ENCODE data around the gene HMG20B.
"Not testable (repeated sequence)": the region's sequence is repeated elsewhere in the genome, so short reads cannot be mapped to it uniquely, and the experiment has no call there.

Gene HMG20B

GRCh38 chr19:3572855-3573161, at the start of gene HMG20B:
HMG20B (plus strand) TSS chr19:3572944; CDS start chr19:3573310, 366 bp downstream.
- DNase-seq (ENCODE audit: low read depth), result no peak

- DNase-seq (ENCODE audit: low read depth), result no peak
Measured at GRCh38 chr19:3523361-3524077, 49.2 kb upstream of the HMG20B start.

- no peak for DNase-seq (ENCODE audit: low read depth)
Measured at GRCh38 chr19:3524078-3524842, 48.5 kb upstream of the HMG20B start.

GRCh38 chr19:3524904-3525451, 47.8 kb upstream of the HMG20B start:
- no peak for DNase-seq (ENCODE audit: low read depth)

- no peak for DNase-seq (ENCODE audit: low read depth)
Measured at GRCh38 chr19:3526507-3527237, 46.1 kb upstream of the HMG20B start.

- DNase-seq (ENCODE audit: low read depth), result no peak
Measured at GRCh38 chr19:3527238-3527910, 45.4 kb upstream of the HMG20B start.

- no peak for DNase-seq (ENCODE audit: low read depth)
Measured at GRCh38 chr19:3528080-3528479, 44.7 kb upstream of the HMG20B start.

- DNase-seq (ENCODE audit: low read depth), result no peak
Measured at GRCh38 chr19:3528539-3529211, 44.1 kb upstream of the HMG20B start.

GRCh38 chr19:3529299-3529698, 43.4 kb upstream of the HMG20B start:
- DNase-seq (ENCODE audit: low read depth), result not testable (repeated sequence)

GRCh38 chr19:3530389-3530788, 42.4 kb upstream of the HMG20B start:
- DNase-seq (ENCODE audit: low read depth), result no peak

GRCh38 chr19:3531716-3532115, 41.0 kb upstream of the HMG20B start:
- no peak for DNase-seq (ENCODE audit: low read depth)

GRCh38 chr19:3532154-3532786, 40.5 kb upstream of the HMG20B start:
- no peak for DNase-seq (ENCODE audit: low read depth)

GRCh38 chr19:3533033-3533432, 39.7 kb upstream of the HMG20B start:
- no peak for DNase-seq (ENCODE audit: low read depth)

- DNase-seq (ENCODE audit: low read depth), result no peak
Measured at GRCh38 chr19:3533563-3534216, 39.1 kb upstream of the HMG20B start.

- DNase-seq (ENCODE audit: low read depth), result no peak
Measured at GRCh38 chr19:3534375-3535234, 38.1 kb upstream of the HMG20B start.

- no peak for DNase-seq (ENCODE audit: low read depth)
Measured at GRCh38 chr19:3535235-3535535, 37.6 kb upstream of the HMG20B start.

- DNase-seq (ENCODE audit: low read depth), result no peak
Measured at GRCh38 chr19:3535563-3535965, 37.2 kb upstream of the HMG20B start.

GRCh38 chr19:3535981-3536380, 36.8 kb upstream of the HMG20B start:
- no peak for DNase-seq (ENCODE audit: low read depth)

- no peak for DNase-seq (ENCODE audit: low read depth)
Measured at GRCh38 chr19:3536429-3537100, 36.2 kb upstream of the HMG20B start.

Measured in HS-5 (cell line).